B cell (primary cell): ENCODE results near the gene RALGAPB. TPM values are rescaled to one million over a fixed set of nuclear protein-coding genes. Genes with fewer than 3 reads are reported as not detected.

Experiments
- ATAC-seq: fragments of 200-7000 bp; cut with Tn5 transposase; one replicate; pipeline ENCODE4 v1.10.0; 2021; ENCODE audit warnings: low read depth, mild to moderate bottlenecking, moderate number of reproducible peaks, moderate library complexity
- CTCF ChIA-PET: fragments of 350-600 bp; sonication (Branson Sonifier 250); formaldehyde crosslinking; loops from one replicate; lab custom pipeline; 2021; ENCODE audit warnings: antibody characterized with exemption, inconsistent platforms; lab: Charles Lee
- POLR2A ChIA-PET: fragments of 350-600 bp; sonication (Branson Sonifier 250); formaldehyde crosslinking; loops from one replicate; lab custom pipeline; 2021; ENCODE audit warnings: antibody characterized with exemption; lab: Charles Lee
- DNase-seq: peaks from one replicate; pipeline ENCODE4 v3.0.0; 2013
- H2AFZ ChIP-seq: 2 replicates; pipeline ENCODE4 v1.6.1; 2012; ENCODE audit warnings: mild to moderate bottlenecking, low read depth, low read length; ENCODE audit not compliant: insufficient read depth, poor library complexity, severe bottlenecking
- H3K27ac ChIP-seq, 2 donors: 1 replicate in 1 of 2; 2 replicates in 1 of 2; pipeline ENCODE4 v1.5.1; 2012 to 2013; ENCODE audit warnings: low read length in 2 of 2, mild to moderate bottlenecking in 2 of 2, moderate library complexity in 1 of 2
- H3K27me3 ChIP-seq, 4 experiments: fragments of 200-600 bp in 1 of 4; sonication (generic) in 1 of 4; replicated peaks in 1 of 4; 1 replicate in 2 of 4; 2 replicates in 2 of 4; pipeline versions ENCODE4 v1.6.1 to v1.7.0; 2013 to 2016; ENCODE audit warnings: low read length in 3 of 4, mild to moderate bottlenecking in 2 of 4, mixed read lengths in 1 of 4, moderate library complexity in 1 of 4; ENCODE audit not compliant: insufficient read depth in 4 of 4, control insufficient read depth in 3 of 4; ENCODE audit errors: control extremely low read depth in 1 of 4
- H3K36me3 ChIP-seq, 2 experiments: replicated peaks in 1 of 2; 1 replicate in 1 of 2; 2 replicates in 1 of 2; pipeline versions ENCODE4 v1.6.1 to v1.7.1; 2013; ENCODE audit warnings: low read length in 1 of 2; ENCODE audit not compliant: insufficient read depth in 2 of 2, control insufficient read depth in 1 of 2; ENCODE audit errors: control extremely low read depth in 1 of 2, extremely low read depth in 1 of 2
- H3K4me1 ChIP-seq, 2 donors: fragments of 200-600 bp in 1 of 2; sonication (generic) in 1 of 2; 1 replicate in 1 of 2; 2 replicates in 1 of 2; pipeline versions ENCODE4 v1.5.1 to v1.6.1; 2013 to 2017; ENCODE audit warnings: low read length in 2 of 2; ENCODE audit not compliant: control insufficient read depth in 2 of 2, insufficient read depth in 2 of 2
- H3K4me2 ChIP-seq: replicated peaks from 2 replicates; pipeline ENCODE3; 2012; ENCODE audit warnings: mild to moderate bottlenecking, low read depth, low read length; ENCODE audit not compliant: poor library complexity, severe bottlenecking
- H3K4me3 ChIP-seq, 5 experiments: fragments of 200-600 bp in 1 of 5; sonication (generic) in 1 of 5; 1 replicate in 3 of 5; 2 replicates in 2 of 5; pipeline versions ENCODE4 v1.5.1 to v1.7.0; 2011 to 2016; ENCODE audit warnings: low read length in 4 of 5, mild to moderate bottlenecking in 4 of 5, low read depth in 2 of 5, control low read depth in 1 of 5, moderate library complexity in 1 of 5; ENCODE audit not compliant: insufficient read depth in 1 of 5; ENCODE audit errors: control extremely low read depth in 1 of 5, extremely low read depth in 1 of 5
- H3K79me2 ChIP-seq: fragments of 200-600 bp; sonication (generic); one replicate; pipeline ENCODE4 v1.6.0; 2016; ENCODE audit warnings: low read length; ENCODE audit not compliant: control insufficient read depth, insufficient read depth
- H3K9ac ChIP-seq: fragments of 200-600 bp; sonication (generic); 2 replicates; pipeline ENCODE4 v1.6.1; 2017; ENCODE audit warnings: mild to moderate bottlenecking, low read length, moderate library complexity
- H3K9me3 ChIP-seq, 3 donors: one replicate each; pipeline versions ENCODE4 v1.6.1 to v1.7.1; 2013; ENCODE audit warnings: low read length in 2 of 3; ENCODE audit not compliant: control insufficient read depth in 2 of 3, insufficient read depth in 1 of 3; ENCODE audit errors: control extremely low read depth in 1 of 3
- H4K20me1 ChIP-seq: 2 replicates; pipeline ENCODE4 v1.6.0; 2012; ENCODE audit warnings: mild to moderate bottlenecking, low read length; ENCODE audit not compliant: insufficient read depth, control insufficient read depth, poor library complexity, severe bottlenecking
- H3K27ac Mint-ChIP-seq: one replicate; pipeline ENCODE4 v1.8.0; 2021; ENCODE audit warnings: mixed read lengths
- H3K27me3 Mint-ChIP-seq: one replicate; pipeline ENCODE4 v1.8.0; 2021; ENCODE audit warnings: mixed read lengths
- H3K4me1 Mint-ChIP-seq: one replicate; pipeline ENCODE4 v1.8.0; 2021; ENCODE audit warnings: mixed read lengths
- H3K4me3 Mint-ChIP-seq: one replicate; pipeline ENCODE4 v1.8.0; 2021; ENCODE audit warnings: mixed read lengths
- H3K9me3 Mint-ChIP-seq: one replicate; pipeline ENCODE4 v1.8.0; 2022; ENCODE audit warnings: mixed read lengths; ENCODE audit not compliant: insufficient read depth
- EZH2 ChIP-seq: IDR thresholded peaks from 2 replicates; pipeline ENCODE4 v1.6.1; 2012; ENCODE audit warnings: borderline replicate concordance, low read depth, mild to moderate bottlenecking, moderate library complexity, low read length; ENCODE audit not compliant: insufficient read depth, poor library complexity, severe bottlenecking
- WGBS: methylation state at CpG from one replicate; pipeline ENCODE4 v1.1.5; 2013; ENCODE audit warnings: missing lambda C conversion rate; ENCODE audit not compliant: insufficient coverage; 5-methylcytosine and 5-hydroxymethylcytosine counted together
- intact Hi-C: fragments of 100-400 bp; cut with micrococcal nuclease; formaldehyde crosslinking; loops from one replicate; pipeline ENCODE4 v1.10.0; 2022
- polyA plus RNA-seq: library from polyadenylated mRNA; depleted of rRNA; stranded (reverse); fragments of >200 nt; gene quantifications from 2 replicates; pipeline ENCODE4 v1.2.3, GENCODE V29; 2012
- total RNA-seq, 2 donors: library from RNA; stranded (reverse); fragments of 120-200 nt in 1 of 2; gene quantifications; 1 replicate in 1 of 2; 2 replicates in 1 of 2; pipeline versions ENCODE4 v1.2.3 to v1.2.4, GENCODE V29; 2013 to 2022
- TF ChIP-seq, protein P1 (sequence below): fragments of 200-600 bp; IDR thresholded peaks from one replicate; pipeline ENCODE4 v1.8.0; 2022; ENCODE audit warnings: antibody characterized with exemption, mild to moderate bottlenecking

Gene RALGAPB
- total and polyA plus RNA-seq, 2 donors (not counting 1 experiment from before 2014, with no cell fraction given), result 15.0 to 58.3 TPM

DNA sequence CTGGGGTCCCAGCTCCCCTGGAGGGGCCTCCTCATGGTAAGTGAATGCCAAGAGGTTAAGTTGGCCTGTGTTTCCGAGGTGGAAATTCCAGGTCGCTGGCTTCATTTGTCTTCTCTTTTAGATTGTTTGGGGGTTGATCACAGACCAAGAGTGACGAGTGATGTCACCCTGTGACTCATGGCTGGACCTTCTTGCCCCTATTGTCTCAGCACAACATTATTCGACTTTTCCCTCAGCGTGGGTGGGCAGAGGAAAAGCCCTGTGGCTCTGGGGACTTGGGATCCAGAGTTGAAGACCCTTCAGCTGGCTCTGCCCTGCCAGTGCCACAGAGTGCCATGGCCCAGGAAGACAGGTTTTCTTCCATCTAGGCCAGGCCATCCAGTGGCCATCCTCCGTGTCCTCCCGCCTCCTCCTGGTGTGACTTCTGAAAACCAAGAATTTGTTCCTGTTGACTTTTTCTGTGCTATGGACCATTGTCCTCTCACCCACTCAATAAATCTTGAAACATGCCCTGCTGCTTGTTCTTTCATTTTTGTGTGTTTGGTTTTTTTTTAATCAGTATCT lies 22.1 kb upstream of the RALGAPB start:
- Mint-ChIP-seq H3K4me3 (no peak overlapping the region), H3K4me1 (peaks cover 25% of the 10 kb centered on the region), H3K9me3 (peaks cover 2% of the 10 kb centered on the region), H3K27me3 (no peaks in the 10 kb centered on the region), H3K27ac (no peak overlapping the region)
- ChIA-PET CTCF (interaction anchor here (1.3 kb wide), 1 partner anchor 15 kb away, joined by 4 read pairs; the partner anchor contains the start of gene SNHG17), POLR2A (no interaction called here)
- TF ChIP-seq EZH2, result no peak
- TF ChIP-seq, protein P1, sequence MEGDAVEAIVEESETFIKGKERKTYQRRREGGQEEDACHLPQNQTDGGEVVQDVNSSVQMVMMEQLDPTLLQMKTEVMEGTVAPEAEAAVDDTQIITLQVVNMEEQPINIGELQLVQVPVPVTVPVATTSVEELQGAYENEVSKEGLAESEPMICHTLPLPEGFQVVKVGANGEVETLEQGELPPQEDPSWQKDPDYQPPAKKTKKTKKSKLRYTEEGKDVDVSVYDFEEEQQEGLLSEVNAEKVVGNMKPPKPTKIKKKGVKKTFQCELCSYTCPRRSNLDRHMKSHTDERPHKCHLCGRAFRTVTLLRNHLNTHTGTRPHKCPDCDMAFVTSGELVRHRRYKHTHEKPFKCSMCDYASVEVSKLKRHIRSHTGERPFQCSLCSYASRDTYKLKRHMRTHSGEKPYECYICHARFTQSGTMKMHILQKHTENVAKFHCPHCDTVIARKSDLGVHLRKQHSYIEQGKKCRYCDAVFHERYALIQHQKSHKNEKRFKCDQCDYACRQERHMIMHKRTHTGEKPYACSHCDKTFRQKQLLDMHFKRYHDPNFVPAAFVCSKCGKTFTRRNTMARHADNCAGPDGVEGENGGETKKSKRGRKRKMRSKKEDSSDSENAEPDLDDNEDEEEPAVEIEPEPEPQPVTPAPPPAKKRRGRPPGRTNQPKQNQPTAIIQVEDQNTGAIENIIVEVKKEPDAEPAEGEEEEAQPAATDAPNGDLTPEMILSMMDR, result no peak
- Histone ChIP-seq H3K9me3 (peaks cover 0 to 4% (median 2%) of the 10 kb centered on the region in 3 donors), H3K4me1 (peaks cover 22 to 36% of the 10 kb centered on the region in 2 donors), H3K9ac (no peak overlapping the region), H4K20me1 (no peaks in the 10 kb centered on the region), H2AFZ (no peak overlapping the region), H3K4me2 (no peak overlapping the region), H3K27ac (no peak overlapping the region), H3K4me3 (no peak overlapping the region), H3K79me2 (no peaks in the 10 kb centered on the region), H3K27me3 (no peaks in the 10 kb centered on the region), H3K36me3 (peaks cover 0 to 13% of the 10 kb centered on the region in 2 experiments)
- WGBS, result 100% methylated on average over 5 of the region's 7 CpGs
- ATAC-seq, result no peak
- intact Hi-C loops, result no loop called here
- no peak for DNase-seq

GRCh38 chr20:38452880-38453624 lies 19.6 kb upstream of the RALGAPB start:
- DNase-seq, result no peak
- intact Hi-C loops, result no loop called here
- no peaks in the 10 kb centered on the region for H4K20me1 ChIP-seq
- no peak overlapping the region for H3K4me3 ChIP-seq
- TF ChIP-seq, protein P1, result no peak
- TF ChIP-seq EZH2, result no peak
- no peaks in the 10 kb centered on the region for H3K9me3 ChIP-seq
- H2AFZ ChIP-seq, result no peak overlapping the region
- H3K27me3 Mint-ChIP-seq, result no peaks in the 10 kb centered on the region
- H3K4me2 ChIP-seq, result no peak overlapping the region
- peaks cover 10% of the 10 kb centered on the region for H3K4me1 Mint-ChIP-seq
- H3K36me3 ChIP-seq, result peaks cover 0 to 13% of the 10 kb centered on the region in 2 experiments
- no peak for ATAC-seq
- no peaks in the 10 kb centered on the region for H3K79me2 ChIP-seq
- peaks cover 5 to 13% of the 10 kb centered on the region in 2 donors for H3K4me1 ChIP-seq
- CTCF ChIA-PET, result interaction anchor here (1.1 kb wide), 2 partner anchors 15 to 18 kb away, joined by 3 read pairs; partner anchors contain the start of gene SNHG17
- no peaks in the 10 kb centered on the region for H3K9me3 Mint-ChIP-seq
- H3K9ac ChIP-seq, result no peak overlapping the region
- POLR2A ChIA-PET, result interaction anchor here (0.9 kb wide), 1 partner anchor 18 kb away, joined by 3 read pairs; the partner anchor contains the start of gene SNHG17
- no peak overlapping the region for H3K27ac Mint-ChIP-seq
- WGBS, result 100% methylated on average over 12 of the region's 19 CpGs
- no peak overlapping the region for H3K27ac ChIP-seq
- no peak overlapping the region for H3K4me3 Mint-ChIP-seq
- no peaks in the 10 kb centered on the region for H3K27me3 ChIP-seq
